GM12865 (cell line): ENCODE data around the gene CDK5.

Experiments
- DNase-seq: peaks from one replicate; pipeline ENCODE4 v3.0.0; 2010; ENCODE audit warnings: low read depth
- H3K4me3 ChIP-seq: 2 replicates; pipeline ENCODE4 v1.5.1; 2011; ENCODE audit warnings: mild to moderate bottlenecking, low read depth, low read length, control low read depth
- CTCF ChIP-seq: IDR thresholded peaks from 2 replicates; pipeline ENCODE4 v1.5.1; 2011; ENCODE audit warnings: low read length, control low read depth, low read depth, inconsistent platforms; ENCODE audit not compliant: insufficient read depth; ENCODE audit errors: missing control alignments

Gene CDK5

GRCh38 chr7:151076863-151077704 lies 19.4 kb upstream of the CDK5 start:
- peak; percentile 35 for TF ChIP-seq CTCF
- DNase-seq: no peak
- no peak overlapping the region for H3K4me3 ChIP-seq

- DNase-seq: no peak
- no peak overlapping the region for H3K4me3 ChIP-seq
- no peak for TF ChIP-seq CTCF
Observed at GRCh38 chr7:151075978-151076426, 18.3 kb upstream of the CDK5 start.

- no peak overlapping the region for H3K4me3 ChIP-seq
- no peak for TF ChIP-seq CTCF
- DNase-seq: no peak
Observed at GRCh38 chr7:151075662-151075971, 17.9 kb upstream of the CDK5 start.

GRCh38 chr7:151074817-151075661 lies 17.3 kb upstream of the CDK5 start:
- no peak for TF ChIP-seq CTCF
- no peak overlapping the region for H3K4me3 ChIP-seq
- no peak for DNase-seq

- DNase-seq: no peak
Observed at GRCh38 chr7:151073990-151074389, 16.3 kb upstream of the CDK5 start.

More at GRCh38 chr7:151073990-151074389, 16.3 kb upstream of the CDK5 start:
- TF ChIP-seq CTCF: no peak
- no peak overlapping the region for H3K4me3 ChIP-seq
